Ovary (tissue), 1 donor: Measurements from ENCODE around the gene CHRNA5.

Source experiments
- EP300 ChIP-seq: sonication (generic); formaldehyde crosslinking; IDR thresholded peaks from one replicate; pipeline ENCODE4 v1.6.1; 2017; ENCODE audit warnings: antibody characterized with exemption
- POLR2A ChIP-seq: fragments of 450-650 bp; IDR thresholded peaks from one replicate; pipeline ENCODE4 v1.6.1; 2017; ENCODE audit warnings: antibody characterized with exemption, mild to moderate bottlenecking, moderate library complexity

GRCh38 chr15:78536134-78536533 lies 29.2 kb upstream of the CHRNA5 start:
- TF ChIP-seq POLR2A (no peak), EP300 (no peak)
